Loucy (cell line): ENCODE results near the gene LYPLAL1.

Experiments
- H2AFZ ChIP-seq: fragments of 200-600 bp; sonication (generic); 2 replicates; pipeline ENCODE4 v1.6.0; 2016; ENCODE audit warnings: antibody characterized with exemption, mild to moderate bottlenecking, low read length, moderate library complexity
- H3F3A ChIP-seq: fragments of 200-600 bp; 2 replicates; pipeline ENCODE4 v1.6.0; 2016; ENCODE audit warnings: antibody characterized with exemption, low read depth, mild to moderate bottlenecking
- H3K27me3 ChIP-seq: fragments of 200-600 bp; sonication (generic); 2 replicates; pipeline ENCODE4 v1.6.1; 2014; ENCODE audit warnings: low read length, mild to moderate bottlenecking; ENCODE audit not compliant: insufficient read depth, poor library complexity, severe bottlenecking
- H3K36me3 ChIP-seq: fragments of 200-600 bp; sonication (generic); 2 replicates; pipeline ENCODE4 v1.6.1; 2016; ENCODE audit warnings: low read length; ENCODE audit not compliant: insufficient read depth
- H3K4me1 ChIP-seq: fragments of 200-600 bp; sonication (generic); 2 replicates; pipeline ENCODE4 v1.5.1; 2014; ENCODE audit warnings: low read length, mild to moderate bottlenecking; ENCODE audit not compliant: insufficient read depth, poor library complexity, severe bottlenecking
- H3K4me2 ChIP-seq: fragments of 200-600 bp; sonication (generic); 2 replicates; pipeline ENCODE4 v1.6.0; 2014; ENCODE audit warnings: antibody characterized with exemption, low read length, low read depth, mild to moderate bottlenecking; ENCODE audit not compliant: poor library complexity, severe bottlenecking
- H3K4me3 ChIP-seq: fragments of 200-600 bp; sonication (generic); 2 replicates; pipeline ENCODE4 v1.5.1; 2014; ENCODE audit warnings: low read length, mild to moderate bottlenecking, mixed read lengths; ENCODE audit not compliant: poor library complexity, severe bottlenecking
- H3K79me2 ChIP-seq: fragments of 200-600 bp; sonication (generic); 2 replicates; pipeline ENCODE4 v1.6.1; 2014; ENCODE audit warnings: low read length; ENCODE audit not compliant: insufficient read depth
- H3K9ac ChIP-seq: fragments of 200-600 bp; sonication (generic); 2 replicates; pipeline ENCODE4 v1.6.0; 2014; ENCODE audit warnings: mild to moderate bottlenecking, low read depth, low read length, moderate library complexity; ENCODE audit not compliant: poor library complexity, severe bottlenecking
- H3K9me2 ChIP-seq: fragments of 200-600 bp; sonication (generic); replicated peaks from 2 replicates; pipeline ENCODE4 v1.6.1; 2016; ENCODE audit warnings: low read depth, low read length, mixed read lengths
- H3K9me3 ChIP-seq: fragments of 200-600 bp; sonication (generic); 2 replicates; pipeline ENCODE4 v1.6.1; 2014; ENCODE audit warnings: mild to moderate bottlenecking, antibody characterized with exemption, low read length, low read depth; ENCODE audit not compliant: insufficient read depth
- H4K20me1 ChIP-seq: fragments of 200-600 bp; sonication (generic); 2 replicates; pipeline ENCODE4 v1.6.0; 2014; ENCODE audit warnings: antibody characterized with exemption, low read length, mild to moderate bottlenecking; ENCODE audit not compliant: insufficient read depth, poor library complexity, severe bottlenecking
- EZH2phosphoT487 ChIP-seq: fragments of 200-600 bp; IDR thresholded peaks from 2 replicates; pipeline ENCODE4 v1.6.1; 2018; ENCODE audit warnings: antibody characterized with exemption, mild to moderate bottlenecking, moderate library complexity, borderline replicate concordance
- TF ChIP-seq, protein P1 (sequence below): fragments of 200-600 bp; sonication (generic); conservative IDR thresholded peaks from 2 replicates; pipeline ENCODE4 v1.5.1; 2014; ENCODE audit warnings: mild to moderate bottlenecking, antibody characterized with exemption, low read length

The LYPLAL1 gene

DNA sequence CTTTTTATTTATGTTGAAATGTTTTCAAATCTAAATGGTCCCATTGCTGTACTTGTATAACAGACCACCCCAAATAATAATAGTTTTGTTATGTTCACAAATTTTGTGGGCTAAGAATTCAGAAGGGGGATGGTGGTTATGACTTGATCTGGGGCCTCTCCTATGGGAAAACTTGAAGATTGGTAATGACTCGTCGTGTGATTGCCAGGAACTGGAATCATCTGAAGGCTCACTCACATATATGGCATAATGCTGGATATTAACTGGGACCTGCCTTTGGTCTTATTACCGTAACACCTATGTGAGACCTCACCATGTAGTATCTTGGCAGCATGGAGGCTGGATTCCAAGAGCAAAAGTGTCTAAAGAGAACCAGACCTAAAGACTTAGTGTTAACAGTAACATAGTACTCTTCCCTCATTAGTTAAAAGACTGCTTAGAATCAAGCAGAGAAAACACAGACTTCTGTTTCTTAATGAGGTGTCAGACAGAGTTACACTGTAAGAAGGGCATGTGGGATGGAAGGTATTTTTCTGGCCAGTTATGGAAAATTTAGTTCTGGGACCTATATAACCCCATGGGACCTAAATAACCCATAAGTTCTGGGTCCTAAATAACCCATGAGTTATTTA is 11.9 kb downstream of the LYPLAL1 start:
- no peak overlapping the region for H3K9ac ChIP-seq
- H3K4me2 ChIP-seq = peak overlapping the region; percentile 18

DNA sequence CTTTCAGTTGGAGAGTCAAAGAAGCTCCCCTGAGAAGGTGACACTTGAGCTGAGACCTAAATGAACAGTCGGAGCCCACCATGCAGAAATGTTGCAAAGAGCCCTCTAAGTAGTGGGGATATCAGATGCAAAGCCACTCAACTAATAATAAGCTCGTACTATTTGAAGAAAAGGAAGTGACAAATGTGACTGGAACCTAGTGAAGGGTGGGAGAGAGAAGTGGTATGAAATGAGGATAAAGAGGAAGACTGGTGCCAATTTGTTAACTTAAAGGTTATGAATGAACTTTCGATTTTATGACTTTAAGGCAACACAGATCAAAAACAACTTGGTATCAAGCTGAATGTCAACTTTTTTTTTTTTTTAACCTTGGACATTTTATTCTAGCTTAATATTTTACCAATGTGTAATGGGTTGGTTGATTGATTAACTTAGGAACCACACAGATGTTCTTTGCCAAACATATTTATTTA is 14.7 kb downstream of the LYPLAL1 start:
- no peak overlapping the region for H3K4me2 ChIP-seq

More for the DNA sequence above, 11.9 kb downstream of the LYPLAL1 start:
- Histone ChIP-seq H3K4me3 (no peak overlapping the region), H3K79me2 (peaks cover 5% of the 10 kb centered on the region; the same call in 1 of the 2 replicates), H4K20me1 (no peaks in the 10 kb centered on the region), H3F3A (no peaks in the 10 kb centered on the region), H3K9me3 (no peaks in the 10 kb centered on the region), H2AFZ (no peak overlapping the region), H3K9me2 (no peaks in the 10 kb centered on the region), H3K36me3 (no peaks in the 10 kb centered on the region), H3K27me3 (no peaks in the 10 kb centered on the region), H3K4me1 (peaks cover 36% of the 10 kb centered on the region)
- TF ChIP-seq, protein P1, sequence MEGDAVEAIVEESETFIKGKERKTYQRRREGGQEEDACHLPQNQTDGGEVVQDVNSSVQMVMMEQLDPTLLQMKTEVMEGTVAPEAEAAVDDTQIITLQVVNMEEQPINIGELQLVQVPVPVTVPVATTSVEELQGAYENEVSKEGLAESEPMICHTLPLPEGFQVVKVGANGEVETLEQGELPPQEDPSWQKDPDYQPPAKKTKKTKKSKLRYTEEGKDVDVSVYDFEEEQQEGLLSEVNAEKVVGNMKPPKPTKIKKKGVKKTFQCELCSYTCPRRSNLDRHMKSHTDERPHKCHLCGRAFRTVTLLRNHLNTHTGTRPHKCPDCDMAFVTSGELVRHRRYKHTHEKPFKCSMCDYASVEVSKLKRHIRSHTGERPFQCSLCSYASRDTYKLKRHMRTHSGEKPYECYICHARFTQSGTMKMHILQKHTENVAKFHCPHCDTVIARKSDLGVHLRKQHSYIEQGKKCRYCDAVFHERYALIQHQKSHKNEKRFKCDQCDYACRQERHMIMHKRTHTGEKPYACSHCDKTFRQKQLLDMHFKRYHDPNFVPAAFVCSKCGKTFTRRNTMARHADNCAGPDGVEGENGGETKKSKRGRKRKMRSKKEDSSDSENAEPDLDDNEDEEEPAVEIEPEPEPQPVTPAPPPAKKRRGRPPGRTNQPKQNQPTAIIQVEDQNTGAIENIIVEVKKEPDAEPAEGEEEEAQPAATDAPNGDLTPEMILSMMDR = no peak
- TF ChIP-seq EZH2phosphoT487 = no peak

DNA sequence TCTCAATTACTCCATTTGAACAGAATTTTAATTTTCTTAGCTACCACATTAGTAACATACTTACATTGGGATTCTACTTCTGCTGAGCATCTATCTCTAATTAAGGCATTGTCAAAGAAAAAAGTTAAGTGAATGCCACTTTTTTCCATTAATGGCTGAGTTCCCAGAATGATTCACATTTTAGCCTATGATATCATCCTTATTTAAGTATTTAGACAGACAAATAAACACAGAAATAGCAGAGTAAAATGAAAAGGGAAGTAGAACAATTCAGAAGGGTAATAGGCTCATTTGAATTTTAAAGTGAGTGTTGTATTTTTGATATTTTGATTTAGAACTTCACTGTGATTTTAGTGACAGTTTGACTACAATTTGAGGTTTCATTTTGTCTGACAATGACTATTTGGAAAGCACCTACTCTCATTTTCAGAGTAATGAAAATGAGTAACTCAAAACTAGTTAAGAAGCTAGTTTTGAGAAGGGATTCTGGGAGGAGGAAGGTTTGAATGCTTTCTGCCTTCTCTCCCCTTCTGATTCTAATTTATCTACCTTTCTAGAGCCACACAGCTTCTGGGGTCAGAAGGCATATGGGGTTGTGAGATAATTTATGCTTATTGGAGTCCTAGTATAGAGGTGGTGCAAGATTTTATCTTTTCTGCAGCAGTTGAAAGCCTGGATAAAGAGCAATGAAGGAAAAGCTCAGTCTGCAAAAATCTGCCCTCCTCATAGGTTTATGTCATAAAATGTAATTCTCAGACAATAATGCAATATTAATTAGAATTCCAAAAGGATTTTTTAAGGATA is 15.5 kb downstream of the LYPLAL1 start:
- Histone ChIP-seq H3K9ac (no peak overlapping the region), H3K9me2 (no peaks in the 10 kb centered on the region), H3K9me3 (no peaks in the 10 kb centered on the region), H3K4me2 (peak overlapping the region; percentile 22), H3K27me3 (no peaks in the 10 kb centered on the region), H3K79me2 (peaks cover 10% of the 10 kb centered on the region; the same call in 1 of the 2 replicates), H4K20me1 (no peaks in the 10 kb centered on the region), H3F3A (no peaks in the 10 kb centered on the region), H3K4me3 (no peak overlapping the region), H2AFZ (no peak overlapping the region), H3K4me1 (peaks cover 32% of the 10 kb centered on the region), H3K36me3 (no peaks in the 10 kb centered on the region; the same call in 1 of the 2 replicates)
- no peak for TF ChIP-seq EZH2phosphoT487
- TF ChIP-seq, protein P1 = no peak

More for the DNA sequence above, 14.7 kb downstream of the LYPLAL1 start:
- TF ChIP-seq, protein P1 = no peak
- TF ChIP-seq EZH2phosphoT487 = no peak
- H3K9me2 ChIP-seq = no peaks in the 10 kb centered on the region
- no peaks in the 10 kb centered on the region for H3K36me3 ChIP-seq
- no peak overlapping the region for H3K9ac ChIP-seq
- H4K20me1 ChIP-seq = no peaks in the 10 kb centered on the region
- H3K4me1 ChIP-seq = peaks cover 36% of the 10 kb centered on the region
- no peak overlapping the region for H3K4me3 ChIP-seq
- H3F3A ChIP-seq = no peaks in the 10 kb centered on the region
- no peaks in the 10 kb centered on the region for H3K9me3 ChIP-seq
- H3K79me2 ChIP-seq = peaks cover 10% of the 10 kb centered on the region; the same call in 1 of the 2 replicates
- no peak overlapping the region for H2AFZ ChIP-seq
- H3K27me3 ChIP-seq = no peaks in the 10 kb centered on the region
